ENCODE measurements around the gene TMEM59.

GRCh38 chr1:54003249-54003646, 49.8 kb downstream of the TMEM59 start:
- no peak for TF ChIP-seq CTCF (IDR thresholded peaks at IDR 0.05)
- TF ChIP-seq POLR2A (IDR thresholded peaks at IDR 0.05): no peak
